Left lung (tissue), 10 donors: ENCODE measurements around the gene CORO6. TPM values are rescaled to one million over a fixed set of nuclear protein-coding genes. Genes with fewer than 3 reads are reported as not detected.

Source experiments
- ATAC-seq: fragments of 200-7000 bp; cut with Tn5 transposase; one replicate; pipeline ENCODE4 v1.9.1; 2020; ENCODE audit warnings: moderate library complexity
- DNase-seq, 4 donors: peaks; one replicate each; pipeline ENCODE4 v3.0.0-alpha.2; 2013 to 2020
- H3K27ac ChIP-seq, 2 donors: fragments of 200-600 bp; sonication (generic) in 1 of 2; one replicate each; pipeline versions ENCODE4 v1.5.0 to v1.8.0; 2020 to 2021
- H3K27me3 ChIP-seq, 2 donors: fragments of 200-600 bp; sonication (generic) in 1 of 2; one replicate each; pipeline versions ENCODE4 v1.5.0 to v1.8.0; 2020 to 2021
- H3K36me3 ChIP-seq, 2 donors: fragments of 200-600 bp; sonication (generic) in 1 of 2; one replicate each; pipeline versions ENCODE4 v1.5.0 to v1.8.0; 2020 to 2021
- H3K4me1 ChIP-seq, 2 donors: fragments of 200-600 bp; one replicate each; pipeline ENCODE4 v1.8.0; 2021
- H3K4me3 ChIP-seq, 2 donors: fragments of 200-600 bp; sonication (generic) in 1 of 2; one replicate each; pipeline versions ENCODE4 v1.5.0 to v1.8.0; 2020 to 2021; ENCODE audit warnings: mild to moderate bottlenecking in 1 of 2
- H3K9me3 ChIP-seq, 2 donors: fragments of 200-600 bp; sonication (generic) in 1 of 2; one replicate each; pipeline versions ENCODE4 v1.5.0 to v1.8.0; 2020 to 2021
- intact Hi-C, 2 donors: fragments of 100-400 bp; cut with DNase I; formaldehyde crosslinking; loops; one replicate each; pipeline versions ENCODE4 v1.11.2 to v1.14.2; 2022
- polyA plus RNA-seq, 6 donors: library from polyadenylated mRNA; unstranded; fragments of 120-200 nt; gene quantifications; one replicate each; pipeline ENCODE4 v1.2.1, GENCODE V29; 2013; ENCODE audit not compliant: insufficient read length in 6 of 6
- total RNA-seq, 2 donors: library from RNA; stranded (reverse); fragmentation: NEBNext Ultra II Directional; extraction: Animal tissue kit (Norgen Biotek cat#: 25700); gene quantifications; one replicate each; pipeline ENCODE4 v1.2.1, GENCODE V29; 2021
- TF ChIP-seq, protein P1 (sequence below), 2 donors: fragments of 200-600 bp; sonication (generic) in 1 of 2; IDR thresholded peaks; one replicate each; pipeline versions ENCODE4 v1.5.0 to v1.8.0; 2021; ENCODE audit warnings: antibody characterized with exemption in 2 of 2
- donor health status: DM: no; HTN: yes; CAD: no.
- donor health status: DM: no; HTN: no; CAD: no.

CORO6 gene
- total and polyA plus RNA-seq, 8 donors: 3.8 to 6.9 (median 4.2) TPM

DNA sequence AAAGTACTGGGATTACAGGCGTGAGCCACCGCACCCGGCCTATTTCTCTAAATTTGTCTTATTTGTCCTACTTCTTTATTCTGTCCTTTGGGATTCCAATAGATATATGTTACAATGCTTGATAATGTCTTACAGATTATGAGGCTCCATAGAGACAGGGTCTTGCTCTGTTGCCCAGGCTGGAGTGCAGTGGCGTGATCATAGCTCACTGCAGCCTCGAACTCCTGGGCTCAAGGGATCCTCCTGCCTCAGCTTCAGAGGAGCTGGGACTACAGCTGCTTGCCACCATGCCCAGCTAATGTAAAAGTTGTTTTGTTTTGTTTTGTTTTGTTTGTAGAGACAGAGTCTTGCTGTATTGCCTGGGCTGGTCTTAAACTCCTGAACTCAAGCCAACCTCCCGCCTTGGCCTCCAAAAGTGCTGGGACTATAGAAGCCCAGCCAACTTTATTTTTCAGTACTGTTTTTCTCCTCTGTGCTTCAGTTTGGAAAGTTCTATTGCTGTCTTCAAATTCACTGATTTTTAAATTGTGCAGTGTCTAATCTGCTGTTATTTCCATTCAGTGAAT is 19.5 kb downstream of the CORO6 start:
- ATAC-seq (no peak), DNase-seq (peak in 1 of 4 donors; percentile 1)
- H3K27me3 ChIP-seq: no peaks in the 10 kb centered on the region
- no peaks in the 10 kb centered on the region for H3K36me3 ChIP-seq
- H3K4me3 ChIP-seq: no peak overlapping the region
- TF ChIP-seq, protein P1, sequence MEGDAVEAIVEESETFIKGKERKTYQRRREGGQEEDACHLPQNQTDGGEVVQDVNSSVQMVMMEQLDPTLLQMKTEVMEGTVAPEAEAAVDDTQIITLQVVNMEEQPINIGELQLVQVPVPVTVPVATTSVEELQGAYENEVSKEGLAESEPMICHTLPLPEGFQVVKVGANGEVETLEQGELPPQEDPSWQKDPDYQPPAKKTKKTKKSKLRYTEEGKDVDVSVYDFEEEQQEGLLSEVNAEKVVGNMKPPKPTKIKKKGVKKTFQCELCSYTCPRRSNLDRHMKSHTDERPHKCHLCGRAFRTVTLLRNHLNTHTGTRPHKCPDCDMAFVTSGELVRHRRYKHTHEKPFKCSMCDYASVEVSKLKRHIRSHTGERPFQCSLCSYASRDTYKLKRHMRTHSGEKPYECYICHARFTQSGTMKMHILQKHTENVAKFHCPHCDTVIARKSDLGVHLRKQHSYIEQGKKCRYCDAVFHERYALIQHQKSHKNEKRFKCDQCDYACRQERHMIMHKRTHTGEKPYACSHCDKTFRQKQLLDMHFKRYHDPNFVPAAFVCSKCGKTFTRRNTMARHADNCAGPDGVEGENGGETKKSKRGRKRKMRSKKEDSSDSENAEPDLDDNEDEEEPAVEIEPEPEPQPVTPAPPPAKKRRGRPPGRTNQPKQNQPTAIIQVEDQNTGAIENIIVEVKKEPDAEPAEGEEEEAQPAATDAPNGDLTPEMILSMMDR (IDR thresholded peaks at IDR 0.05): no peak
- no peak overlapping the region for H3K27ac ChIP-seq
- no peaks in the 10 kb centered on the region for H3K4me1 ChIP-seq
- intact Hi-C loops: no loop called here
- H3K9me3 ChIP-seq: no peaks in the 10 kb centered on the region

DNA sequence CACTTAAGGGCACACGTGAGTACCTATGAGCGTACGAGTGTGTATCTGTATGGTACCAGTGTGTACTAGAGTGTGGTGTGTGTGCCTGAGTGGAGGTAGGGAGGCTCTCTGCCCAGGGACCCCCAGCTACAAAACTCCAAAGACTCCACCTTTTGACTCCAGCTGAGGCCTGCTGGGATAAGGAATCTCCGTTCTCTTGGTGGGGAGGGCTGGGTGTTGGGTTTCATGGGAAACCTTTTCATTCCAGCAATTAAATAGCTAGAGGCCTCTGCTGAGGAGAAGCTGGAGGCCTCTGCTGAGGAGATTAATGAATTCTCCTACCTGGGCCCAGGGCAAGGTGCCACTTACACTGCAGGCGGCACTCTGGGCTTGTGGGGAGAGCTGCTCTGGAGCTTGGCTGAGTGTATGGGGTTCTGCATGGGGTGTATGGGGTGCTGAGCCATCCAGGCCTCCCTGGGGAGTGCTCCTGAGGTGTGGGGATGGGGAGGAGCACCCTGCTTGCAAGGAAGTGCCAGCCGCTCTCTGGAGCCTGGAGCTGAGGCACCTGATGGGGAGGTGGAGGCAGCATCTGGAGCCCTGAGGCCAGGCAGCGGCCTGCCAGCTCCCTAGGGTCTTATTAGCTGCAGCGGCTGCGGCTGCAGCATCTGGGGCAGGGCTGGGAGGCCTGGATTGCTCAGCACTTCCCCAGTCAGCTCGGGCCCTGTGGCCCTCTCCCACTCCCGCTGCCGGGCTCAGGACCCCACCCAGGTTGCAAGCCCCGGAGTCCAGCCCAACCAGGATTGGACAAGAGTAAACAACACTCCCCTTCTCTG is 25.1 kb downstream of the CORO6 start:
- no peak for ATAC-seq
- H3K9me3 ChIP-seq: no peaks in the 10 kb centered on the region
- H3K27ac ChIP-seq: no peak overlapping the region
- no peak for DNase-seq
- H3K36me3 ChIP-seq: no peaks in the 10 kb centered on the region
- TF ChIP-seq, protein P1 (IDR thresholded peaks at IDR 0.05): no peak
- no peak overlapping the region for H3K4me3 ChIP-seq
- H3K27me3 ChIP-seq: peaks cover 0 to 22% of the 10 kb centered on the region in 2 donors
- intact Hi-C loops: no loop called here
- peaks cover 3 to 15% of the 10 kb centered on the region in 2 donors for H3K4me1 ChIP-seq

DNA sequence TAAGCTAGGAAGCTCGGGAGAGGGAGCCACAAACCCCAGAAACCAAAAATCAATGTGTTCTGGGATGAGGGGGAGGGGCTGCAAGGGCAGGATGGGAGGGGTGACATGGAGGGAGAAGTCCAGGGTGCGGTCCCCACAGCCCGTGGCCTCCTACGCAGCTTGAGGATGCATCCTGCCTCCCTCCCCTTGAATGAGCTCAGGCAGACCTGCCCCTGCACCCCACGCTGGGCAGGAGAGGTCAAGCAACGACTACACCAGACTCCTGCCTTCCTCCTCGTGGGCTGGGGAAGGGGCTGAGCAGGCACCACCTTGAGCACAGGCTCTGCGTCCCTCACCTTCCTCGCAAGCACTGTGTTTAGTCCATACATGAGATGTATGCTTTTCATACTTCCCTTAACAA is 25.9 kb downstream of the CORO6 start:
- TF ChIP-seq, protein P1 (IDR thresholded peaks at IDR 0.05): no peak
- Histone ChIP-seq H3K27ac (no peak overlapping the region), H3K9me3 (no peaks in the 10 kb centered on the region), H3K27me3 (peaks cover 0 to 29% of the 10 kb centered on the region in 2 donors), H3K4me1 (peaks cover 10 to 22% of the 10 kb centered on the region in 2 donors), H3K36me3 (no peaks in the 10 kb centered on the region), H3K4me3 (no peak overlapping the region)
- ATAC-seq (no peak), DNase-seq (no peak)
- intact Hi-C loops: no loop called here

DNA sequence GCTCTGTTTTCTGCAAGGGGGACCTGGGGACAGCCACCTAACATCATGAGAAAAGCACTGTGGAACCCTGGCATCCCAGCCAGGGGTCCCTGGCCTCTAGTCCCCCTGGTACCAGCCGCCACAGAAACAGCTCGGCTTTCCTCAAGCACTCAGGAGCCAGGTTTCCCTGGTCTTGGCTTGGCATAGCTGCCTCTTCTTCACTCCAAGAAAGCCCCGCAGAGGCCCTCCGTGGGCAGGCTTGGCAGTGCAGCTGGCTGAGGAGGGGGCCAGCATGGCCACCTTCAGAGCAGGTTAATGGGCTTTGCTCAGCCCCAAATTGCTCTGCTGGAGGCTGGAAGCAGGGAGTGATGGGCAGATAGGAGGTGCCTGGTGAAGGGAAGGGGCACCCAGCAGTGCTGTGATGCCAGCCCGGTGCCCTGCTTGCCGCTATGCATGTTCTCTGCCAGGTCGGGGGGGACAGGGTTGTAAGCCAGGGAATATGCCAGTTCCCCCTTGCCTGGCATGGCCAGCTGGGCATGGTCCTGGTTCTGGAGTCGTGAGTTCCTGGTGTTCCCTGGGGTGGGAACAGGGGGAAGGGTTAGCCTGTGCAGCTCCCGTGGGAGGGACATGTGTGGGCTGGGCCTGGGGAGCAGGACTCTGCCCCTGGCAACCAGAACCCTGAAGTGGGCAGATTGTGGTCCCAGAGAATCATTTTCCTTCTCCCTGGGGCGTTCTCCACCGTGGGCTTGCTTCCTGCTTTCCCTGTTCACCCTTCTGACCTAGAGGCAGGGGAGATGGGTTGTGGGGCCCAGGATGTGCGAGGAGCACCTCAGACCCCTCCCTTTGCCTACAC is 26.6 kb downstream of the CORO6 start:
- H3K9me3 ChIP-seq: no peaks in the 10 kb centered on the region
- DNase-seq (no peak), ATAC-seq (no peak)
- H3K36me3 ChIP-seq: no peaks in the 10 kb centered on the region
- no peak overlapping the region for H3K27ac ChIP-seq
- TF ChIP-seq, protein P1 (IDR thresholded peaks at IDR 0.05): no peak
- no peak overlapping the region for H3K4me3 ChIP-seq
- peaks cover 0 to 36% of the 10 kb centered on the region in 2 donors for H3K27me3 ChIP-seq
- intact Hi-C loops: no loop called here
- H3K4me1 ChIP-seq: peaks cover 14 to 29% of the 10 kb centered on the region in 2 donors
